ENCODE data around the gene LBHD2. TPM values are rescaled to one million over a fixed set of nuclear protein-coding genes. Genes with fewer than 3 reads are reported as not detected.

LBHD2 gene
- total and polyA plus RNA-seq, 4 donors = 0.47 to 0.53 TPM; not detected in 2

- no peak overlapping the region for H3K27ac ChIP-seq (ENCODE audit: low read depth in 1 of 2, low read length in 2 of 2)
- TF ChIP-seq HNF4A (conservative IDR thresholded peaks at IDR 0.05) = peak in 1 of 2 donors; percentile 20
- peak in 1 of 2 donors; percentile 67 for TF ChIP-seq RXRA (IDR thresholded peaks at IDR 0.05)
- no peak for TF ChIP-seq YY1 (IDR thresholded peaks at IDR 0.05)
- no peak overlapping the region for H3K4me3 ChIP-seq (ENCODE audit: low read depth in 1 of 3, low read length in 3 of 3)
- peaks cover 12 to 50% (median 30%) of the 10 kb centered on the region in 4 donors for H3K4me1 ChIP-seq (ENCODE audit: control insufficient read depth in 4 of 4, insufficient read depth in 4 of 4, low read length in 3 of 4)
- H3K27me3 ChIP-seq (ENCODE audit: control insufficient read depth in 4 of 4, insufficient read depth in 4 of 4, low read length in 3 of 4) = no peaks in the 10 kb centered on the region
- WGBS = 62% methylated on average over 13 of the region's 13 CpGs
- no peaks in the 10 kb centered on the region for H3K9me3 ChIP-seq (ENCODE audit: control insufficient read depth in 4 of 4, low read length in 3 of 4)
- H3K36me3 ChIP-seq (ENCODE audit: control insufficient read depth in 4 of 4, insufficient read depth in 3 of 4, low read depth in 1 of 4, low read length in 3 of 4) = peaks cover 2 to 7% (median 4%) of the 10 kb centered on the region in 4 donors
- DNase-seq (ENCODE audit: low spot score) = no peak
- no peak overlapping the region for H3K9ac ChIP-seq (ENCODE audit: low read depth in 1 of 2, low read length in 2 of 2)
These were observed 44.8 kb downstream of the LBHD2 start for GRCh38 chr14:103128631-103129300.

GRCh38 chr14:103129301-103130016 is 45.4 kb downstream of the LBHD2 start:
- WGBS = 96% methylated on average over 12 of the region's 12 CpGs
- TF ChIP-seq ZBTB33 (IDR thresholded peaks at IDR 0.05) (no peak), RXRA (IDR thresholded peaks at IDR 0.05) (no peak), HNF4G (IDR thresholded peaks at IDR 0.05) (no peak), REST (IDR thresholded peaks at IDR 0.05) (no peak), HNF4A (conservative IDR thresholded peaks at IDR 0.05) (no peak), GABPA (IDR thresholded peaks at IDR 0.05 in 1 of 2, conservative IDR thresholded peaks at IDR 0.05 in 1 of 2) (no peak), YY1 (IDR thresholded peaks at IDR 0.05) (no peak), FOXA1 (IDR thresholded peaks at IDR 0.05) (no peak), MAX (IDR thresholded peaks at IDR 0.05) (no peak), SP1 (IDR thresholded peaks at IDR 0.05) (no peak), EGR1 (IDR thresholded peaks at IDR 0.05; ENCODE audit: low read depth in 2 of 2) (no peak), TAF1 (conservative IDR thresholded peaks at IDR 0.05) (no peak), FOXA2 (IDR thresholded peaks at IDR 0.05) (no peak), JUND (IDR thresholded peaks at IDR 0.05) (no peak), NR2F2 (IDR thresholded peaks at IDR 0.05) (no peak), ATF3 (IDR thresholded peaks at IDR 0.05) (no peak), CTCF (IDR thresholded peaks at IDR 0.05; ENCODE audit: low read depth, low read length, missing input control) (no peak), RAD21 (IDR thresholded peaks at IDR 0.05) (no peak)

More at GRCh38 chr14:103129301-103130016, 45.4 kb downstream of the LBHD2 start:
- Histone ChIP-seq H3K9ac (ENCODE audit: low read depth in 1 of 2, low read length in 2 of 2) (no peak overlapping the region), H3K9me3 (ENCODE audit: control insufficient read depth in 4 of 4, low read length in 3 of 4) (no peaks in the 10 kb centered on the region), H3K4me3 (ENCODE audit: low read depth in 1 of 3, low read length in 3 of 3) (no peak overlapping the region), H3K27me3 (ENCODE audit: control insufficient read depth in 4 of 4, insufficient read depth in 4 of 4, low read length in 3 of 4) (no peaks in the 10 kb centered on the region), H3K27ac (ENCODE audit: low read depth in 1 of 2, low read length in 2 of 2) (no peak overlapping the region), H3K4me1 (ENCODE audit: control insufficient read depth in 4 of 4, insufficient read depth in 4 of 4, low read length in 3 of 4) (peaks cover 12 to 43% (median 27%) of the 10 kb centered on the region in 4 donors), H3K36me3 (ENCODE audit: control insufficient read depth in 4 of 4, insufficient read depth in 3 of 4, low read depth in 1 of 4, low read length in 3 of 4) (peaks cover 2 to 9% (median 5%) of the 10 kb centered on the region in 4 donors)
- DNase-seq (ENCODE audit: low spot score) = no peak
